GM19372 (cell line): Measurements from ENCODE around the gene FRMD4A.
A peak's percentile ranks its signal among the peaks of the same experiment; 100 is the strongest.

Experiments
- ATAC-seq: cut with Tn5 transposase; IDR thresholded peaks from one replicate; pipeline ENCODE4 v1.9.1; 2021; ENCODE audit warnings: mild to moderate bottlenecking, low read depth, moderate library complexity; ENCODE audit not compliant: unreplicated experiment

FRMD4A gene

GRCh38 chr10:14195433-14195832, 135.3 kb downstream of the FRMD4A start:
- no peak for ATAC-seq

DNA sequence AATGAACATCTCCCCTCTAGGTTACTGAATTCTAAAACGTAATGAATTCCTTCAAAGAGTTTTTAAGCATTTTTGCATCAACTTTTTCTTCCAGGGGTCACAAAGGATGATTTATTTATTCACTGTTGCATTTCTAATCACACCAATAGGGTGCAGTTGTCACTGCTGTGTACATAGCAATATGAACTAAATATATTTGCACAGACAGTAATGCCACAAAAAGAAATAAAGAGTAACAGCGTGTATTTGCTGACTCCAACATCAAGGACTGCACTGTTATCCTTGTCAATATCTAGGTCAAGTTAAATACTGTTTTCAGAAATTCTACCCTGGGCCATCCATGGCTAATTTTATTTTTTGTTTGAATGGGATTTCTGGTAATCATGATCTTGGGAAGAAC, 138.0 kb downstream of the FRMD4A start:
- no peak for ATAC-seq

DNA sequence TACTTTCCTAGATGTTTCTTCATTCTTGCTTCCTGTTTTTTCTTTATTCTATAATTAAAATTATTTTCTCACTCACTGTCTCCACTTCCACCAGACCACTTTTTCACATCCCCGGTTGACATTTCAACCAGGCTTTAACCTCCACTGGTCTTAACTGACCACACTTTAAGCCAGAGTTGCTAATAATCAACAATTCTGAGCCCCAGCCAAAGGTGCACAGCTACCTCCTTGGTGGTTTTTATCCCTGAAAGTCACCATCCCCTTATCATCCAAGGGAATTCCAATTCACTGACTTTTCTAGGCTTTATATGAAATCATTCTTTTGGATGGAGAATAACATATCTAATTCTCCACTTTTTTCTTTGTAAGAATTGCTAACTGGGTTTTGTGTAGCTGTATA, 138.9 kb downstream of the FRMD4A start:
- ATAC-seq = no peak

DNA sequence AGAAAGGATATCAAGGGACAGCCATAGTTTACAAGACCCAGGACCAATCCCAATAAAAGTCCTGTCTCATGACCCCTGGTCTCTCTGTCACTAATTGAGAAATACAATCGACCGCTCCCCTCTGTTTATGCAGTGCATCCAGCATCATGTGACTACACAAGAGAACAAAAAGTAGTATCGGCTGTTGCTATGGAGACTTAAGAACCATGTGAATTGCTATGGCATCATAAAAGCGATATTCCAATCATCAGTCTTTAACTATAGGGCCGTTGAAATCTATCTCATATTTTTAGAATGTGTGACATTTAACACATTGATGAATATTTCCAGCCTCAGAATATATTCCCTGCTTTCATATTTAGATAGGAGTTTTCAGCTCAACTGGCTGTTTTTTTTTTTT, 139.3 kb downstream of the FRMD4A start:
- ATAC-seq = no peak

- ATAC-seq = no peak
These were observed 140.0 kb downstream of the FRMD4A start for GRCh38 chr10:14190702-14191101.

DNA sequence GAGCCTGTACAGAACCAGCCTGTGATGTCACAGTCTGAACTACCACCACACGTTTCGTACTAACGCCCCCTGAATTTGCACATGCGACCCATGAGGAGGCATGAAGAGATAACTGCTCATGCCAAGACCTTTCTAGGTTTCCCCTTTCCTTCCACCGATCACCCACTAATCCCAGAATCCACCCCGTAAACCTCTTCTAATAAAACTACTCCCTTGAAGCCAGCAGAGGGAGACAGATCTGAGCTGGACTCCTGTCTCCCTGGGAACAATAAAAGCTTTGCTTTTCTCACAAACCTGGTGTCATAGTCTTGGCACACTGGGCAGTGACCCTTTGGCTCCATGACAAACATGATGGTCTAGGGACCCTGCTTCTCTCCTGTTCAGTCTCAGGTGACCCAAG, 144.5 kb downstream of the FRMD4A start:
- no peak for ATAC-seq

DNA sequence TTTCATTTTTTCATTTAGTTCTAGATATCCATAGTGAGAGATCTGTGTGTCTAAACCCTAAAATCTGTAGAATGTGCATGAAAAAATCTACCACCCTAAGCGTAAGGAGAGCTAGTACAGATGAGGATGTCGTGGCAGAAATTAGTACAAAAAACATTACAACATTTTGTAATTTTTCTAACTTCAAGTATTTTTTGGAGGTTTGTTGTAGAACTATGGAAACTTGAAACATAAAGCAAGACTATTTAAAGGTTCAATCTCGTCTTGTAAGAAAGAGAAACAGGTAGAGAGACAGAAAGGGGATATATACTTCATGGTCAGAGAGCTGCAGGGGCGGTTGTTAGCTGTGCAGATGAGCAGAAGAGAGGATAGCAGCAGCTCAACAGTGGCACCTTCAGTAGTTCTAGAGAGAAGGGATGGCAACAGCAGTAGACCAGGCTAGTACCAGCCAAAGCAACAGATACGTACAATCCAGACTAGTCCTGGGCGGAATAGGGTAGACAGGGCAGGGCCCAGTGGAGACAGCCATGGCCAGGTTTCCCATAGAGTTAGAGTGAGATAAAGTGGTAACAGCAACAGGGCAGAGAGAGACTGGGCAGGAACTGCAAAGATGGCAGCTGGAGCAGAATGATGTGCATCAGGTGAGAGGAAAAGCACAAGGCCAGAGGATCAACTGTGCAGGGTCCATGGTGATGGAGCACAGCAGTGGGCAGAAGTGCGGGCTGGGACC, 145.2 kb downstream of the FRMD4A start:
- peak; percentile 72 for ATAC-seq

- ATAC-seq = peak; percentile 50
These were observed 145.8 kb downstream of the FRMD4A start for GRCh38 chr10:14184841-14185315.

DNA sequence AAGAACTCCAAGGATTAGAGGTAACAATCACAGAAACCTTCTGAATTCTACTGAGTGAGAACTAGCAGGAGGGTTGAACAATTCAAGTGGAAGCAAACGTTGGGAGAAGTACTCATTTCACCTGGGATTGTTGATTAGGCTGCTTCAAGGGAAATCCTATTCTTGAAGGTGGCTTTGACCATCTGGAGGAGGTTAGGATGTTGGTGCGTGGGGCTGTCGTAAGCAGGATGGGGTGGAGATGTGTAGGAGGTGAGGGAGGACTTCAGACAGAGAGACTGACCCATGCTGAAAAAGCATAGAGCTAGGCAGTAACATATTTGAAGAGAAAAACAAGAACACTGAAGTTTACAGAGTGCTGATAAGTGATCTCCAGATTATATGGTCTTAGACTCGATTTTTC, 147.9 kb downstream of the FRMD4A start:
- no peak for ATAC-seq

DNA sequence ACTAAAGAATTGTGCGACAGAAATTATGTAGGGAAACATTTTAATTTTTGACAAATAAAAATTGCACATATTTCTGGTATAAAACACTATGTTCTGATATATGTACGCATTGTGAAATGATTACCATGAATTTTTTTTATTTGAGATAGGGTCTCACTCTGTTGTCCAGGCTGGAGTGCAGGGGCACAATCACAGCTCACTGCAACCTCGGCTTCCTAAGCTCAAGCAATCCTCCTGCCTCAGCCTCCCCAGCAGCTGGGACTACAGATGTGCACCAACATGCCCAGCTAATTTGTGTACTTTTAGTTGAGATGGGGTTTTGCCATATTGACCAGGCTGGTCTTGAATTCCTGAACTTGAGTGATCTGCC, 149.2 kb downstream of the FRMD4A start:
- ATAC-seq = no peak

GRCh38 chr10:14180911-14181566, 149.7 kb downstream of the FRMD4A start:
- ATAC-seq = no peak

- ATAC-seq = no peak
These were observed 151.5 kb downstream of the FRMD4A start for GRCh38 chr10:14179251-14179650.

GRCh38 chr10:14173706-14174594, 156.8 kb downstream of the FRMD4A start:
- ATAC-seq = no peak

- no peak for ATAC-seq
These were observed 157.4 kb downstream of the FRMD4A start for GRCh38 chr10:14173391-14173705.

DNA sequence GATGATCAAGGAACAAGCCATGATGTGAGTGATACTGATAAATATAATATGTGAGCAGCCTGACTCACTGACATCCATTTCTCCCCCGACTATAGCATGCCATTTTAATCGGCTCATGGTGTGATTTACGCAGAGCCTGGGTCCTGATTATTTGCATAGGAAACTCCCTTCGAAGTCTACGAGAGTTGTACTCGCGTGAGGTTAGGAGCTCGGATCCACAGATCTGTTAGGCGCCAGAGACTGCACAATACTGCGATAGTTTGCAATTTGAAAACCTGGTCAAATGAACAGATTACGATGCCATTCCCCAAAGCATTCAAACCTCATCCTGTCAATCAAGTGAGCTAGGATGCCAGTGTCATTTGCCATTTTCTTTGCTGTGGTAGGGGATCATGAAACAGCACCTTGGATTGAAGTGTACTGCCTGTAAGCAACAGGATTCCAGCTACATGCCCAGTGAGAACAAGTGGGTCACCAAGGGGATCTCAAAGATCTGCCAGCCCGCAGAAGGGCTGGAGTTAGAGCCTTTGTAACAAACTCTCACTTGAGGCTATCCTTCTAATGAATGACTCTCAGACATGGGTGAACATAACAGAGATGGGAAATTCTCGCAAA, 158.3 kb downstream of the FRMD4A start:
- no peak for ATAC-seq

- ATAC-seq = no peak
These were observed 159.4 kb downstream of the FRMD4A start for GRCh38 chr10:14171336-14171735.

DNA sequence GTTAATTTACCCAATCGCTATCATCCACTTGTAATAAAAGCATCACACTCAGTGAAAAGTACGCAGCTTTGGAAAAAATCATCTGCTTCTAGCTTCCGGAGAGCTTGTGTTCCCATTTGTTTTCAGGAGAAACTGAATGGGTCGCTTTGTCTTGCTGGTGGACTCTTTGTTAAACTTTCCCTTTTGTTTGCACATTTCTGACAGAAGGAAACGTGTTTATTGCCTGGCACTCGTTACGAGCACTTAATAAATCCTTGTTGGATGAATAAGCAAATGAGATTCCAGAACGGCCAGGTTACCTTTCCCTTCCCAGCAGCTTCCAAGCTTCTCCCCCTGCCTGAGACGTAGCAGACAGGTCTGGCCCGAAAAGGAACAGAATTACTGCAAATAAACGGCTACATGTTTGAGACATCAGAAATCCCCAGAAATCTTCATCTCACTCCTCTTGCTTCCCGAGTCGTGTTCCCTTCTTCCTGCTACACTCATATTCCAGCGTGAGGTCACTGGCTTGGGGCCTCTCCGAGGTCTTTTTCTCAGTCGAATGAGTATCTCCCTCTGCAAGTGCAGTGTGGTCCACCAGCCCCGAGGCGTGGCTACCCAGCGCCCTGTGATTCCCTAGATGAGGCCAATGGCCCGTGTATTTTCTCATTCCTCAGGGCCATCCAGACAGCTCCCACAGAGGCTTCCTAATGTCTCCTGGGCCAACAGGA, 167.2 kb downstream of the FRMD4A start:
- no peak for ATAC-seq

GRCh38 chr10:14162629-14163344, 167.9 kb downstream of the FRMD4A start:
- ATAC-seq = no peak

DNA sequence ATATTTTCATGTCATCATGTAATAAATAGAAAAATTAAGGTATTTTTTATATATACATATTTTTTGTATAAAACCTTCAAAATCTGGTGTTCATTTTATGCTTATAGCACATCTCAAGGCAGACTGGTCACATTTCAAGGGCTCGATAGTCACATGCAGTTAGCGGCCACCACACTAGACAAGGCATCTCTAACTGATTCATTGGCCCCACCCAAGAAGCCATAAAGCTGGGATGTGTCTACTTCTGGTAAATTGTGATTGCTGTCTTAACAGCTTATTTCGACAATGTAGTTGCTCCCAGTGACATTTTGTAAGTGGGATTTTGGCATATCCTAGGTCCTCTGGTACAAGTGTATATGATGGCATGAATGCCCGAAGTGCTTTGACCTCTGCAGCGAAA, 168.7 kb downstream of the FRMD4A start:
- ATAC-seq = no peak

DNA sequence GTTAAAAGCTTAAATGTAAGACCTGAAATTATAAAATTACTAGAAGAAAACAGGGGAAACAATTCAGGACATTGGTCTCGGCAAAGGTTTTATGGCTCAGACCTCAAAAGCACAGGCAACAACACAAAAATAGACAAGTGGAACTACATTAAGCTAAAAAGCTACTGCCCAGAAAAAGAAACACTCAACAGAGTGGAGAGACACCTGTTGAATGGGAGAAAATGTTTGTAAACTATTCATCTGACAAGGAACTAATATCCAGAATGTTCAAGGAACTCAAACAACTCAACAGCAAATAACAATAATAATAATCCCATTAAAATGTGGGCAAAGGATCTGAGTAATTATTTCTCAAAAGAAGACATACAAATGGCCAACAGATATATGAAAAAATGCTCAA, 170.4 kb downstream of the FRMD4A start:
- no peak for ATAC-seq
